Loucy (cell line): ENCODE results near the gene SEMA3F.

Source experiments
- H2AFZ ChIP-seq: fragments of 200-600 bp; sonication (generic); 2 replicates; pipeline ENCODE4 v1.6.0; 2016; ENCODE audit warnings: antibody characterized with exemption, mild to moderate bottlenecking, low read length, moderate library complexity
- H3F3A ChIP-seq: fragments of 200-600 bp; 2 replicates; pipeline ENCODE4 v1.6.0; 2016; ENCODE audit warnings: antibody characterized with exemption, low read depth, mild to moderate bottlenecking
- H3K27me3 ChIP-seq: fragments of 200-600 bp; sonication (generic); 2 replicates; pipeline ENCODE4 v1.6.1; 2014; ENCODE audit warnings: low read length, mild to moderate bottlenecking; ENCODE audit not compliant: insufficient read depth, poor library complexity, severe bottlenecking
- H3K36me3 ChIP-seq: fragments of 200-600 bp; sonication (generic); 2 replicates; pipeline ENCODE4 v1.6.1; 2016; ENCODE audit warnings: low read length; ENCODE audit not compliant: insufficient read depth
- H3K4me1 ChIP-seq: fragments of 200-600 bp; sonication (generic); 2 replicates; pipeline ENCODE4 v1.5.1; 2014; ENCODE audit warnings: low read length, mild to moderate bottlenecking; ENCODE audit not compliant: insufficient read depth, poor library complexity, severe bottlenecking
- H3K4me2 ChIP-seq: fragments of 200-600 bp; sonication (generic); 2 replicates; pipeline ENCODE4 v1.6.0; 2014; ENCODE audit warnings: antibody characterized with exemption, low read length, low read depth, mild to moderate bottlenecking; ENCODE audit not compliant: poor library complexity, severe bottlenecking
- H3K4me3 ChIP-seq: fragments of 200-600 bp; sonication (generic); 2 replicates; pipeline ENCODE4 v1.5.1; 2014; ENCODE audit warnings: low read length, mild to moderate bottlenecking, mixed read lengths; ENCODE audit not compliant: poor library complexity, severe bottlenecking
- H3K79me2 ChIP-seq: fragments of 200-600 bp; sonication (generic); 2 replicates; pipeline ENCODE4 v1.6.1; 2014; ENCODE audit warnings: low read length; ENCODE audit not compliant: insufficient read depth
- H3K9ac ChIP-seq: fragments of 200-600 bp; sonication (generic); 2 replicates; pipeline ENCODE4 v1.6.0; 2014; ENCODE audit warnings: mild to moderate bottlenecking, low read depth, low read length, moderate library complexity; ENCODE audit not compliant: poor library complexity, severe bottlenecking
- H3K9me2 ChIP-seq: fragments of 200-600 bp; sonication (generic); replicated peaks from 2 replicates; pipeline ENCODE4 v1.6.1; 2016; ENCODE audit warnings: low read depth, low read length, mixed read lengths
- H3K9me3 ChIP-seq: fragments of 200-600 bp; sonication (generic); 2 replicates; pipeline ENCODE4 v1.6.1; 2014; ENCODE audit warnings: mild to moderate bottlenecking, antibody characterized with exemption, low read length, low read depth; ENCODE audit not compliant: insufficient read depth
- H4K20me1 ChIP-seq: fragments of 200-600 bp; sonication (generic); 2 replicates; pipeline ENCODE4 v1.6.0; 2014; ENCODE audit warnings: antibody characterized with exemption, low read length, mild to moderate bottlenecking; ENCODE audit not compliant: insufficient read depth, poor library complexity, severe bottlenecking
- CTCF ChIP-seq: fragments of 200-600 bp; sonication (generic); conservative IDR thresholded peaks from 2 replicates; pipeline ENCODE4 v1.5.1; 2014; ENCODE audit warnings: mild to moderate bottlenecking, antibody characterized with exemption, low read length
- EZH2phosphoT487 ChIP-seq: fragments of 200-600 bp; IDR thresholded peaks from 2 replicates; pipeline ENCODE4 v1.6.1; 2018; ENCODE audit warnings: antibody characterized with exemption, mild to moderate bottlenecking, moderate library complexity, borderline replicate concordance

Gene SEMA3F

GRCh38 chr3:50120364-50121071, 34.6 kb upstream of the SEMA3F start:
- Histone ChIP-seq H4K20me1 (no peaks in the 10 kb centered on the region), H2AFZ (no peak overlapping the region), H3K4me1 (no peaks in the 10 kb centered on the region), H3F3A (no peaks in the 10 kb centered on the region), H3K9me2 (no peaks in the 10 kb centered on the region), H3K4me3 (no peak overlapping the region), H3K4me2 (no peak overlapping the region), H3K9me3 (no peaks in the 10 kb centered on the region), H3K79me2 (no peaks in the 10 kb centered on the region), H3K36me3 (peaks cover 56% of the 10 kb centered on the region), H3K9ac (no peak overlapping the region), H3K27me3 (no peaks in the 10 kb centered on the region)
- no peak for TF ChIP-seq EZH2phosphoT487
- TF ChIP-seq CTCF, result no peak

GRCh38 chr3:50121072-50122032, 33.8 kb upstream of the SEMA3F start:
- Histone ChIP-seq H3K79me2 (no peaks in the 10 kb centered on the region), H3K36me3 (peaks cover 48% of the 10 kb centered on the region), H3K9me2 (no peaks in the 10 kb centered on the region), H2AFZ (no peak overlapping the region), H3K4me1 (no peaks in the 10 kb centered on the region), H3K27me3 (no peaks in the 10 kb centered on the region), H3K4me3 (no peak overlapping the region), H3K4me2 (no peak overlapping the region), H4K20me1 (no peaks in the 10 kb centered on the region), H3K9me3 (no peaks in the 10 kb centered on the region), H3K9ac (no peak overlapping the region), H3F3A (no peaks in the 10 kb centered on the region)
- TF ChIP-seq EZH2phosphoT487 (no peak), CTCF (peak; percentile 89)

GRCh38 chr3:50122071-50122470, 33.1 kb upstream of the SEMA3F start:
- Histone ChIP-seq H3K4me2 (no peak overlapping the region), H3K27me3 (no peaks in the 10 kb centered on the region), H3K79me2 (no peaks in the 10 kb centered on the region), H2AFZ (no peak overlapping the region), H3K9me2 (no peaks in the 10 kb centered on the region), H3K9ac (no peak overlapping the region), H3K4me3 (no peak overlapping the region), H3K9me3 (no peaks in the 10 kb centered on the region), H3K4me1 (no peaks in the 10 kb centered on the region), H3F3A (no peaks in the 10 kb centered on the region), H4K20me1 (no peaks in the 10 kb centered on the region), H3K36me3 (peaks cover 41% of the 10 kb centered on the region)
- no peak for TF ChIP-seq EZH2phosphoT487
